GM12873 (cell line): ENCODE measurements around the gene SMAD3.

Source experiments
- CTCF ChIP-seq: IDR thresholded peaks from 2 replicates; pipeline ENCODE4 v1.5.1; 2012; ENCODE audit warnings: low read depth, mild to moderate bottlenecking, moderate library complexity, low read length, control low read depth; ENCODE audit not compliant: insufficient read depth; ENCODE audit errors: missing control alignments

SMAD3 gene

GRCh38 chr15:67094001-67094826, 28.8 kb downstream of the SMAD3 start:
- TF ChIP-seq CTCF = no peak

DNA sequence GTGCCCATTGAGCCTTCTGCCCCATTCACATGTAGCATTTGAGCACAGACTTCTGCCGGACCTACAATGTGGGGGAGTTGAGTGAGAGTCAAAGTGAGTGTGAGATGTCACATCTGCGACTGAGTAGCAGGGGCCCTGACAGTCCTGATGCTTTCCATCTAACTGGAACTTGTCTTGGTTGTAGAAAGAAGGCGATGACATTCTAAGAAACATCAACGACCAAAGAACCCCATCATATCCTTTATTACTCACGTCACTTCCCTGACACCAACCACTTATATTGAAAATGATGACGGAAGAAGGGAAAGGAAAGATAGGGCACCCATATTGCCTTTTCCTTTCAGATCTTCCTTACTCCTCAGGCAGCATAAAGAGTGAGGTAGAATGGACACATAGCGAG, 30.5 kb downstream of the SMAD3 start:
- TF ChIP-seq CTCF = no peak

DNA sequence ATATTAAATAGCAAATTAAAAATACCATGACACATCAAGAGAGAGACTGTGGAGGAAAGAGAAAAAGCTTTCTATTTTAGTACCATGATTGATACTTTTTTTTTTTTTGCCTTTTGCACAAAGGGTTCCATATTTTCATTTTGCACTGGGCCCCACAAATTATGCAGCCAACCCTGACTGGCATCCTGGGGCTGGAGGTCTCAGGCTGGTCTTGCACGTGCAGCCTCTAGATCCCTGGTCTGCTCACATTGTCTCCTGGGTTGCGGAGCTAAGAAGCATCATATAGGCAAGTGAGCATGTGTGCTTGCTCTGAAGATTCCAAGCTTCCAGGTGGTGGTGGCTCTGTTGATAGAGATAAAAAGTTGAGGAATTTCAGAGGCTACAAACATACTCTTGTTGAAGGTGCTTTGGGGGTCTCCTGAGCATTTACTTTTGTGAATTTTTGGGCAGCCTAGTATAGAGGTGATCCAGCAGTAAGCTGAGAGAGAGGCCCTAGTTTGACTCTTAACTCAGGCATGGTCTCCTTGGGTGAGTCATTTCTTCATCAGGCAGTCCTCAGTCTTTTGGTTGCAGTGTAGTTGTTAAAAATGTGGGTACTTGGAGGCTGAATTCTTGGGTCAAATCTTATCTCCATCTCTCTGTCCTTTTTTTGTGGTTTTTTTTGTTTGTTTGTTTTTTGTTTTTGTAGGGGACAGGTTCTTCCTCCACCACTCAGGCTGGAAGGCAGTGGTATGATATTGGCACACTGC, 31.3 kb downstream of the SMAD3 start:
- TF ChIP-seq CTCF = no peak

GRCh38 chr15:67097424-67097823, 32.0 kb downstream of the SMAD3 start:
- no peak for TF ChIP-seq CTCF

DNA sequence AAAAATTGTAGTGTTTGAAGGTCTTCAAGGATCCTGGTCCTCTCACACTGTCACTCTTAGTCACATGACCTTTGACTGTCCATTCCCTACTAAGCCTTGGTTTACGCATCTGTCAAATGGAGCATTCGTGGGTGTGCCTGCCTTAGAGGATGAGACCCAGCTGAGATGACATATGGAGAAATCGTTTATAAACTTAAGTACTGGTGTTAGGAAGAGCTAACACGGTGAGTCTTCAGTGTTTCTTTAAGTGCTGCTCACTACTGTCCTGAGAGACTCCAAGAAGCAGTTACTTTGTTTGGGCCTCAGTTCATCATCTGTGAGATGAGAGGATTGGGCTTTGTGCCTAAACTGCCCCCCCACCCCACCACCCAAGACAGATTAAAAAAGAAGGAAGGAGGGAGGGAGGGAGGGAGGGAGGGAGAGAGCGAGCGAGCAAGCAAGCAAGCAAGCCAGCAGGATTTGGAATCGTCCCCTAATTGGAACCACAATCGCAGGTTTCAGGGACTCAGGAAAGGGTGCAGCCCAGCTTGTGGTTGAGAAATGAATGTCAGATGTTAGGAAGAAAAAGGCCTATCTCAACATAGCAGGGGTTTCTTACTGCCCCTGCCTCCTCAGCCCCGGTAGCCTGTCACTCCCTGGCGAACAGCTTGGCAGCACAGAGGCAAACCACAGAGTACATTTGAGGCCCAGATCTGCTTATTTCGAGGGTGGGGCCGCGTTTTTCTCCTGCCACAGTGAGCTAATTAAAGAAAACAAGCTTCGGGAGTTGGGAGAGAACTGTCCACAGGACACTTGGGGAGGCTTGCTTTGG, 32.7 kb downstream of the SMAD3 start:
- no peak for TF ChIP-seq CTCF

GRCh38 chr15:67098768-67099282, 33.4 kb downstream of the SMAD3 start:
- TF ChIP-seq CTCF = no peak
